ENCODE results near the gene NPAS4.

- TF ChIP-seq CTCF (IDR thresholded peaks at IDR 0.05) = no peak
- no peak for TF ChIP-seq EZH2phosphoT487 (IDR thresholded peaks at IDR 0.05)
Observed at GRCh38 chr11:66462911-66463310, 42.1 kb downstream of the NPAS4 start.

Data from neural progenitor cell (in vitro differentiated cells).